Raji (cell line): ENCODE measurements around the gene PHF20.

Source experiments
- POLR2A ChIP-seq: IDR thresholded peaks from 2 replicates; pipeline ENCODE4 v1.6.1; 2011; ENCODE audit warnings: low read depth, low read length, control low read depth; ENCODE audit not compliant: insufficient read depth

PHF20 gene

GRCh38 chr20:35854713-35855348 is 83.0 kb downstream of the PHF20 start:
- no peak for TF ChIP-seq POLR2A

- TF ChIP-seq POLR2A = no peak
Observed at GRCh38 chr20:35856866-35857265, 85.1 kb downstream of the PHF20 start.

GRCh38 chr20:35866418-35867202 is 94.8 kb downstream of the PHF20 start:
- TF ChIP-seq POLR2A = no peak

- TF ChIP-seq POLR2A = no peak
Observed at GRCh38 chr20:35870541-35871258, 98.9 kb downstream of the PHF20 start.

- TF ChIP-seq POLR2A = no peak
Observed at GRCh38 chr20:35871259-35871771, 99.5 kb downstream of the PHF20 start.

GRCh38 chr20:35876033-35876320 is 104.2 kb downstream of the PHF20 start:
- no peak for TF ChIP-seq POLR2A

- no peak for TF ChIP-seq POLR2A
Observed at GRCh38 chr20:35877611-35878010, 105.8 kb downstream of the PHF20 start.

- no peak for TF ChIP-seq POLR2A
Observed at GRCh38 chr20:35878113-35878625, 106.4 kb downstream of the PHF20 start.

- no peak for TF ChIP-seq POLR2A
Observed at GRCh38 chr20:35881676-35882075, 109.9 kb downstream of the PHF20 start.

- no peak for TF ChIP-seq POLR2A
Observed at GRCh38 chr20:35883336-35883777, 111.5 kb downstream of the PHF20 start.

- TF ChIP-seq POLR2A = no peak
Observed at GRCh38 chr20:35883778-35884540, 112.1 kb downstream of the PHF20 start.

GRCh38 chr20:35884541-35884865 is 112.7 kb downstream of the PHF20 start:
- no peak for TF ChIP-seq POLR2A

- TF ChIP-seq POLR2A = no peak
Observed at GRCh38 chr20:35885212-35885611, 113.4 kb downstream of the PHF20 start.

GRCh38 chr20:35886537-35886936 is 114.7 kb downstream of the PHF20 start:
- no peak for TF ChIP-seq POLR2A
